Keratinocyte (primary cell): Measurements from ENCODE around the gene TARP.

ENCODE experiments used
- DNase-seq: peaks from one replicate; pipeline ENCODE4 v3.0.0-alpha.2; 2011; ENCODE audit warnings: low read depth, missing footprints, low spot score
- FAIRE-seq: peaks from 2 replicates; lab custom pipeline; 2011; peaks lifted over from hg19 to GRCh38; lab: Jason Lieb, UNC
- H2AFZ ChIP-seq: 2 replicates; pipeline ENCODE4 v1.6.0; 2012; ENCODE audit warnings: low read length, control low read depth, inconsistent platforms; ENCODE audit not compliant: control insufficient read depth
- H3K27ac ChIP-seq: 2 replicates; pipeline ENCODE4 v1.5.1; 2011; ENCODE audit warnings: low read length; ENCODE audit not compliant: control insufficient read depth, insufficient read depth
- H3K27me3 ChIP-seq: 3 replicates; pipeline ENCODE4 v1.6.0; 2011; ENCODE audit warnings: low read length; ENCODE audit not compliant: control insufficient read depth, insufficient read depth; ENCODE audit errors: extremely low read depth
- H3K36me3 ChIP-seq, 2 experiments: 2 replicates in 1 of 2; 3 replicates in 1 of 2; pipeline ENCODE4 v1.5.1; 2011; ENCODE audit warnings: low read length in 2 of 2, mild to moderate bottlenecking in 1 of 2; ENCODE audit not compliant: control insufficient read depth in 2 of 2, insufficient read depth in 2 of 2; ENCODE audit errors: extremely low read depth in 1 of 2
- H3K4me1 ChIP-seq: 3 replicates; pipeline ENCODE4 v1.5.1; 2011; ENCODE audit warnings: low read length; ENCODE audit not compliant: control insufficient read depth, insufficient read depth; ENCODE audit errors: extremely low read depth
- H3K4me2 ChIP-seq: 3 replicates; pipeline ENCODE4 v1.6.0; 2011; ENCODE audit warnings: low read depth, low read length; ENCODE audit not compliant: control insufficient read depth, insufficient read depth; ENCODE audit errors: extremely low read depth
- H3K4me3 ChIP-seq, 3 experiments: fragments of 200-600 bp in 1 of 3; sonication (generic) in 1 of 3; 2 replicates in 2 of 3; 3 replicates in 1 of 3; pipeline ENCODE4 v1.5.1; 2011 to 2016; ENCODE audit warnings: low read length in 3 of 3, mild to moderate bottlenecking in 3 of 3, control low read depth in 2 of 3, inconsistent platforms in 1 of 3, low read depth in 1 of 3, mixed read lengths in 1 of 3, mixed run types in 1 of 3, moderate library complexity in 1 of 3; ENCODE audit not compliant: control insufficient read depth in 2 of 3, insufficient read depth in 2 of 3; ENCODE audit errors: extremely low read depth in 1 of 3
- H3K79me2 ChIP-seq: 2 replicates; pipeline ENCODE4 v1.6.0; 2012; ENCODE audit warnings: low read length; ENCODE audit not compliant: control insufficient read depth, insufficient read depth
- H3K9ac ChIP-seq: 3 replicates; pipeline ENCODE4 v1.6.0; 2011; ENCODE audit warnings: low read length; ENCODE audit not compliant: control insufficient read depth, insufficient read depth; ENCODE audit errors: extremely low read depth
- H3K9me1 ChIP-seq: 3 replicates; pipeline ENCODE4 v1.6.0; 2011; ENCODE audit warnings: low read length; ENCODE audit not compliant: control insufficient read depth, insufficient read depth; ENCODE audit errors: extremely low read depth
- H3K9me3 ChIP-seq: 2 replicates; pipeline ENCODE4 v1.5.1; 2012; ENCODE audit warnings: low read depth, low read length; ENCODE audit not compliant: control insufficient read depth
- H4K20me1 ChIP-seq: 3 replicates; pipeline ENCODE4 v1.6.0; 2011; ENCODE audit warnings: low read length; ENCODE audit not compliant: control insufficient read depth, insufficient read depth; ENCODE audit errors: extremely low read depth
- EZH2 ChIP-seq: IDR thresholded peaks from one replicate; pipeline ENCODE4 v1.6.1; 2012; ENCODE audit warnings: inconsistent platforms, mild to moderate bottlenecking, low read length, moderate library complexity
- dilution Hi-C: fragments of 300-500 bp; cut with MboI; formaldehyde crosslinking; loops from one replicate; pipeline ENCODE4 v1.7.0; 2020; ENCODE audit warnings: low sequenced_read_pairs; ENCODE audit not compliant: extremely low pct_ligation_motif_present
- TF ChIP-seq, protein P1 (sequence below), 3 experiments: IDR thresholded peaks in 1 of 3; conservative IDR thresholded peaks in 1 of 3; optimal IDR thresholded peaks in 1 of 3; 2 replicates in 2 of 3; 3 replicates in 1 of 3; pipeline versions ENCODE3 to v1.5.1; 2011; ENCODE audit warnings: low read length in 3 of 3, mild to moderate bottlenecking in 3 of 3, moderate library complexity in 2 of 3, control low read depth in 1 of 3, inconsistent platforms in 1 of 3; ENCODE audit not compliant: insufficient read depth in 2 of 3; ENCODE audit errors: extremely low read depth in 1 of 3

TARP gene

GRCh38 chr7:38310591-38311101, 37.2 kb upstream of the TARP start:
- Histone ChIP-seq H3K4me3 (no peak overlapping the region), H3K9me1 (no peaks in the 10 kb centered on the region), H3K9me3 (no peaks in the 10 kb centered on the region), H3K4me1 (no peaks in the 10 kb centered on the region), H3K27me3 (peaks cover 8% of the 10 kb centered on the region), H3K79me2 (no peaks in the 10 kb centered on the region), H3K27ac (no peak overlapping the region), H3K4me2 (no peak overlapping the region), H3K36me3 (no peaks in the 10 kb centered on the region), H3K9ac (no peak overlapping the region), H2AFZ (no peak overlapping the region), H4K20me1 (no peaks in the 10 kb centered on the region)
- TF ChIP-seq, protein P1, sequence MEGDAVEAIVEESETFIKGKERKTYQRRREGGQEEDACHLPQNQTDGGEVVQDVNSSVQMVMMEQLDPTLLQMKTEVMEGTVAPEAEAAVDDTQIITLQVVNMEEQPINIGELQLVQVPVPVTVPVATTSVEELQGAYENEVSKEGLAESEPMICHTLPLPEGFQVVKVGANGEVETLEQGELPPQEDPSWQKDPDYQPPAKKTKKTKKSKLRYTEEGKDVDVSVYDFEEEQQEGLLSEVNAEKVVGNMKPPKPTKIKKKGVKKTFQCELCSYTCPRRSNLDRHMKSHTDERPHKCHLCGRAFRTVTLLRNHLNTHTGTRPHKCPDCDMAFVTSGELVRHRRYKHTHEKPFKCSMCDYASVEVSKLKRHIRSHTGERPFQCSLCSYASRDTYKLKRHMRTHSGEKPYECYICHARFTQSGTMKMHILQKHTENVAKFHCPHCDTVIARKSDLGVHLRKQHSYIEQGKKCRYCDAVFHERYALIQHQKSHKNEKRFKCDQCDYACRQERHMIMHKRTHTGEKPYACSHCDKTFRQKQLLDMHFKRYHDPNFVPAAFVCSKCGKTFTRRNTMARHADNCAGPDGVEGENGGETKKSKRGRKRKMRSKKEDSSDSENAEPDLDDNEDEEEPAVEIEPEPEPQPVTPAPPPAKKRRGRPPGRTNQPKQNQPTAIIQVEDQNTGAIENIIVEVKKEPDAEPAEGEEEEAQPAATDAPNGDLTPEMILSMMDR (optimal IDR thresholded peaks at IDR 0.05 in 1 of 3, IDR thresholded peaks at IDR 0.05 in 1 of 3, conservative IDR thresholded peaks at IDR 0.05 in 1 of 3; ENCODE audit: extremely low read depth in 1 of 3, insufficient read depth in 2 of 3, low read length in 3 of 3) = no peak
- no peak for TF ChIP-seq EZH2
- dilution Hi-C loops = no loop called here
- DNase-seq (no peak), FAIRE-seq (no peak)

DNA sequence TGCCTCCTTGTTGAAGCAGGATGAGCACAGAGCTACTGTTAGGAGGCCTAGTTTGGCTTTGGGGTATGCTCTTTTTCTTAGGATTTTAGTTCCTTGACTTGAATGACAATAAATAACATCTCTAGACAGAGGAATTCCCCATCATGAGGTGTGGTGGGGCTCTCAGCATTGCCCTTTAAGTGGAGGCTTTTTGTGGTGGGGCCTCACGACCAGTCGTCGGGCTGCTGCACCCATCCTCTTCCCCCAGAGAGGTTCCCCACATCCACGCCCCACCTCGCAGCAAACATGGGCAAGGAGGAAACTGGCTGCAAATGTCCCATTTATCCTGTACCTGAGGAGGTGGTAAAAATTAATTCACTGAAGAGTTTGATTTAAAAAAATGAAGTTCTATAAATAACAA, 36.1 kb upstream of the TARP start:
- no peak for DNase-seq
- H3K4me1 ChIP-seq = no peaks in the 10 kb centered on the region

GRCh38 chr7:38308140-38308539, 34.7 kb upstream of the TARP start:
- no peak overlapping the region for H2AFZ ChIP-seq
- H3K36me3 ChIP-seq = no peaks in the 10 kb centered on the region
- FAIRE-seq (no peak), DNase-seq (no peak)
- no peak for TF ChIP-seq EZH2
- TF ChIP-seq, protein P1 (optimal IDR thresholded peaks at IDR 0.05 in 1 of 3, IDR thresholded peaks at IDR 0.05 in 1 of 3, conservative IDR thresholded peaks at IDR 0.05 in 1 of 3; ENCODE audit: extremely low read depth in 1 of 3, insufficient read depth in 2 of 3, low read length in 3 of 3) = no peak
- H3K9me3 ChIP-seq = no peaks in the 10 kb centered on the region
- H3K27me3 ChIP-seq = peaks cover 8% of the 10 kb centered on the region
- no peaks in the 10 kb centered on the region for H3K79me2 ChIP-seq
- no peaks in the 10 kb centered on the region for H3K4me1 ChIP-seq
- no peaks in the 10 kb centered on the region for H3K9me1 ChIP-seq
- no peak overlapping the region for H3K27ac ChIP-seq
- H3K9ac ChIP-seq = no peak overlapping the region
- H3K4me3 ChIP-seq = no peak overlapping the region
- dilution Hi-C loops = no loop called here
- H4K20me1 ChIP-seq = no peaks in the 10 kb centered on the region
- H3K4me2 ChIP-seq = no peak overlapping the region

More for the DNA sequence above, 36.1 kb upstream of the TARP start:
- dilution Hi-C loops = no loop called here
- Histone ChIP-seq H3K27ac (no peak overlapping the region), H2AFZ (no peak overlapping the region), H3K4me3 (no peak overlapping the region), H3K9me1 (no peaks in the 10 kb centered on the region), H3K9me3 (no peaks in the 10 kb centered on the region), H3K27me3 (peaks cover 8% of the 10 kb centered on the region), H3K9ac (no peak overlapping the region), H4K20me1 (no peaks in the 10 kb centered on the region), H3K4me2 (no peak overlapping the region), H3K36me3 (no peaks in the 10 kb centered on the region), H3K79me2 (no peaks in the 10 kb centered on the region)
- FAIRE-seq = no peak
- TF ChIP-seq EZH2 = no peak
